ENCODE results near the gene FBLN2. TPM values are rescaled to one million over a fixed set of nuclear protein-coding genes. Genes with fewer than 3 reads are reported as not detected.

FBLN2 gene
- total RNA-seq, 1 experiment from 2014 or later, result 0.11 TPM

DNA sequence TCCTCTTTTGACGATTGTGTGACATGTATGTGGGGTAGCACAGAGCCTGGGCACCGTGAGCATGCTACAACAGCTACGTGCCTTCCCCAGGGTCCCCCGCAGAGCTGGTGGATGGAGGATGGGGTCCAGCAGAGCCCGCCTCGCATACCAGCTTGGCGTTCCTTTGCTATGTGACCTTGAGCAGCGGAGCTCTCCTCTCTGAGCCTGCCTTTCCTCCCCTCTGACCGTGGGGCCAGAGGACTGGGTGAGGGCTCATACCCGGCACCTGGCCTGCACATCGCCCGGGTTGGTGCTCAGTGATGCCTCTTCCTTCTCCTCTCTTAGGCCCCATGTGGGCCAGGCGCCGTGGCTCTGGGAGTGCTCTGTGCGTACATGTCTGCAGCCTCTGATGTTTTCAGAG lies 73.4 kb downstream of the FBLN2 start:
- Histone ChIP-seq H3K4me3 (ENCODE audit: low read length) (no peak overlapping the region), H3K27ac (ENCODE audit: low read length) (no peak overlapping the region), H3K27me3 (ENCODE audit: low read length) (no peaks in the 10 kb centered on the region), H3K4me1 (ENCODE audit: insufficient read depth, low read length) (no peaks in the 10 kb centered on the region), H3K79me2 (ENCODE audit: low read length) (no peaks in the 10 kb centered on the region), H3K9ac (ENCODE audit: low read length) (no peak overlapping the region), H3K36me3 (ENCODE audit: low read depth, low read length) (no peaks in the 10 kb centered on the region), H4K20me1 (ENCODE audit: low read length) (no peaks in the 10 kb centered on the region), H3F3A (ENCODE audit: low read length, unreplicated experiment) (no peaks in the 10 kb centered on the region), H2AFZ (ENCODE audit: low read length) (no peak overlapping the region), H3K9me2 (replicated peaks; ENCODE audit: low read length) (no peaks in the 10 kb centered on the region), H3K9me3 (ENCODE audit: low read length) (no peaks in the 10 kb centered on the region), H3K4me2 (ENCODE audit: low read length) (no peak overlapping the region)
- TF ChIP-seq, protein P1, sequence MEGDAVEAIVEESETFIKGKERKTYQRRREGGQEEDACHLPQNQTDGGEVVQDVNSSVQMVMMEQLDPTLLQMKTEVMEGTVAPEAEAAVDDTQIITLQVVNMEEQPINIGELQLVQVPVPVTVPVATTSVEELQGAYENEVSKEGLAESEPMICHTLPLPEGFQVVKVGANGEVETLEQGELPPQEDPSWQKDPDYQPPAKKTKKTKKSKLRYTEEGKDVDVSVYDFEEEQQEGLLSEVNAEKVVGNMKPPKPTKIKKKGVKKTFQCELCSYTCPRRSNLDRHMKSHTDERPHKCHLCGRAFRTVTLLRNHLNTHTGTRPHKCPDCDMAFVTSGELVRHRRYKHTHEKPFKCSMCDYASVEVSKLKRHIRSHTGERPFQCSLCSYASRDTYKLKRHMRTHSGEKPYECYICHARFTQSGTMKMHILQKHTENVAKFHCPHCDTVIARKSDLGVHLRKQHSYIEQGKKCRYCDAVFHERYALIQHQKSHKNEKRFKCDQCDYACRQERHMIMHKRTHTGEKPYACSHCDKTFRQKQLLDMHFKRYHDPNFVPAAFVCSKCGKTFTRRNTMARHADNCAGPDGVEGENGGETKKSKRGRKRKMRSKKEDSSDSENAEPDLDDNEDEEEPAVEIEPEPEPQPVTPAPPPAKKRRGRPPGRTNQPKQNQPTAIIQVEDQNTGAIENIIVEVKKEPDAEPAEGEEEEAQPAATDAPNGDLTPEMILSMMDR (conservative IDR thresholded peaks at IDR 0.05; ENCODE audit: low read depth, low read length), result no peak
- no peak for TF ChIP-seq EZH2 (IDR thresholded peaks at IDR 0.05; ENCODE audit: low read length, unreplicated experiment)
- TF ChIP-seq EZH2phosphoT487 (IDR thresholded peaks at IDR 0.05; ENCODE audit: borderline replicate concordance, low read length), result no peak
- ChIA-PET POLR2A (ENCODE audit: unreplicated experiment) (no interaction called here), CTCF (no interaction called here)
- DNase-seq (no peak), ATAC-seq (no peak)
- BruUV-seq (replicated peaks), result no TSS peak
- intact Hi-C loops (cut with micrococcal nuclease), result no loop called here

DNA sequence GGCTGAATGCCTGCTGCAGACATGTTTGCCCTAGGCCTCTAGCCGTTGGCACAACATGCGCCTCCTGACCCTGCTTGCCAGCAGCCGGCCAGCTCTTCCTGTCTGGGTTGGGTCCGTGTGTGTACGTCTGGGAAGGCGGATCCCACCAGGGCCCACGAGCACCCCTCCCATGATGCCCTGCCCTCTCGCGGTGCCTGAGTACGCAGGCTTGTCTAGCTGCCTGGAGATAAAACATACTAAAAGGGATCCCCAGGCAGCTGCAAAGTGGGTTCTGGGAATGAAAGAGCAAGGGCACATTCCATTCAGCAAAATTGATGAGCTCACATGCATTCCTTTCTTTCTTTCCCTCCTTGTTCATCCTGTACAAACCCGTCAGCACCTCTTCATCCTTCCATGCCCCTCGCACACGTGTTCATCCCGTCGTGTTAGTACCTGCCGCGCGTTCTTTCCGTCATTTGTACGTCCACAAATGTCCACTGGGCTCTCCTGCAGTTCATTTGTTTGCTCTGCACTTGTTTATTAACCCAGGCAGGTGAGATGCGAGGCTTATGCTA lies 74.3 kb downstream of the FBLN2 start:
- Histone ChIP-seq H3K4me1 (ENCODE audit: insufficient read depth, low read length) (no peaks in the 10 kb centered on the region), H3K79me2 (ENCODE audit: low read length) (no peaks in the 10 kb centered on the region), H3F3A (ENCODE audit: low read length, unreplicated experiment) (no peaks in the 10 kb centered on the region), H4K20me1 (ENCODE audit: low read length) (no peaks in the 10 kb centered on the region), H3K9me2 (replicated peaks; ENCODE audit: low read length) (no peaks in the 10 kb centered on the region), H3K4me3 (ENCODE audit: low read length) (no peak overlapping the region), H3K4me2 (ENCODE audit: low read length) (no peak overlapping the region), H3K27ac (ENCODE audit: low read length) (no peak overlapping the region), H3K9me3 (ENCODE audit: low read length) (no peaks in the 10 kb centered on the region), H3K27me3 (ENCODE audit: low read length) (no peaks in the 10 kb centered on the region), H2AFZ (ENCODE audit: low read length) (no peak overlapping the region), H3K36me3 (ENCODE audit: low read depth, low read length) (no peaks in the 10 kb centered on the region), H3K9ac (ENCODE audit: low read length) (no peak overlapping the region)
- no peak for DNase-seq
- POLR2A ChIA-PET (ENCODE audit: unreplicated experiment), result no interaction called here
- intact Hi-C loops (cut with micrococcal nuclease), result no loop called here
- CTCF ChIA-PET, result no interaction called here
- TF ChIP-seq EZH2phosphoT487 (IDR thresholded peaks at IDR 0.05; ENCODE audit: borderline replicate concordance, low read length) (no peak), EZH2 (IDR thresholded peaks at IDR 0.05; ENCODE audit: low read length, unreplicated experiment) (no peak)
- TF ChIP-seq, protein P1 (conservative IDR thresholded peaks at IDR 0.05; ENCODE audit: low read depth, low read length), result no peak
- ATAC-seq, result no peak
- BruUV-seq (replicated peaks), result no TSS peak

DNA sequence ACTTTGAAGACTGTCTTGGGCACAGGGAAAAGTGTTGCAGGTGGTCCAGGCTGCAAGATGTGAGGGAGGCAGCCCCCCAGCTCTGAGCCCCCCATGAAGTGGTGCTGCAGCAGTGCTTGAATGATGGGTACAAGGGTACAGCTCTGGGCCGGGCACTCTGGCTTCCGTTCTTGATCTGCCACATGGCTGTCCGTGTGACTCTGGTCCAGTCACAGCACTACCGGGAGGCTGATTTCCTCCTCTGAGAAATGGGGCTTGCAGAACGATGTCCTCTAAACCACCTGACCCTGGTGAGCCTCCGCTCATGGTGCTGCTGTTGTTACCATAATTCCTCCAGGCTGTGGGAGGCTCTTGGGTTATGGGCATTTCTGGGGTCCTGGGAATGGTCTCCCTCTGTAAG lies 75.1 kb downstream of the FBLN2 start:
- H3F3A ChIP-seq (ENCODE audit: low read length, unreplicated experiment), result no peaks in the 10 kb centered on the region
- no peak overlapping the region for H3K4me3 ChIP-seq (ENCODE audit: low read length)
- no peak overlapping the region for H3K27ac ChIP-seq (ENCODE audit: low read length)
- no peak overlapping the region for H2AFZ ChIP-seq (ENCODE audit: low read length)
- no peaks in the 10 kb centered on the region for H3K27me3 ChIP-seq (ENCODE audit: low read length)
- H3K79me2 ChIP-seq (ENCODE audit: low read length), result no peaks in the 10 kb centered on the region
- no peak overlapping the region for H3K9ac ChIP-seq (ENCODE audit: low read length)
- intact Hi-C loops (cut with micrococcal nuclease), result no loop called here
- DNase-seq, result no peak
- no peak for ATAC-seq
- no peak for TF ChIP-seq EZH2phosphoT487 (IDR thresholded peaks at IDR 0.05; ENCODE audit: borderline replicate concordance, low read length)
- TF ChIP-seq EZH2 (IDR thresholded peaks at IDR 0.05; ENCODE audit: low read length, unreplicated experiment), result no peak
- TF ChIP-seq, protein P1 (conservative IDR thresholded peaks at IDR 0.05; ENCODE audit: low read depth, low read length), result no peak
- H4K20me1 ChIP-seq (ENCODE audit: low read length), result no peaks in the 10 kb centered on the region
- no peak overlapping the region for H3K4me2 ChIP-seq (ENCODE audit: low read length)
- H3K4me1 ChIP-seq (ENCODE audit: insufficient read depth, low read length), result no peaks in the 10 kb centered on the region
- ChIA-PET CTCF (no interaction called here), POLR2A (ENCODE audit: unreplicated experiment) (no interaction called here)
- H3K36me3 ChIP-seq (ENCODE audit: low read depth, low read length), result no peaks in the 10 kb centered on the region
- H3K9me2 ChIP-seq (replicated peaks; ENCODE audit: low read length), result no peaks in the 10 kb centered on the region
- BruUV-seq (replicated peaks), result no TSS peak
- H3K9me3 ChIP-seq (ENCODE audit: low read length), result no peaks in the 10 kb centered on the region

Measured in PC-3 (cell line).